ENCODE measurements around the gene ZNF75A. TPM values are rescaled to one million over a fixed set of nuclear protein-coding genes. Genes with fewer than 3 reads are reported as not detected.

The ZNF75A gene
- 16.7 and 18.3 TPM in 2 replicates for total RNA-seq

GRCh38 chr16:3305109-3306068, at the start of gene ZNF75A, which contains the start of gene TIGD7:
TSS of gene ZNF75A (plus strand) at chr16:3305497. CDS start at chr16:3308429, 2,932 bp downstream.
TSS of gene TIGD7 (minus strand) at chr16:3305430. CDS start at chr16:3300614, 4,816 bp downstream.

DNA sequence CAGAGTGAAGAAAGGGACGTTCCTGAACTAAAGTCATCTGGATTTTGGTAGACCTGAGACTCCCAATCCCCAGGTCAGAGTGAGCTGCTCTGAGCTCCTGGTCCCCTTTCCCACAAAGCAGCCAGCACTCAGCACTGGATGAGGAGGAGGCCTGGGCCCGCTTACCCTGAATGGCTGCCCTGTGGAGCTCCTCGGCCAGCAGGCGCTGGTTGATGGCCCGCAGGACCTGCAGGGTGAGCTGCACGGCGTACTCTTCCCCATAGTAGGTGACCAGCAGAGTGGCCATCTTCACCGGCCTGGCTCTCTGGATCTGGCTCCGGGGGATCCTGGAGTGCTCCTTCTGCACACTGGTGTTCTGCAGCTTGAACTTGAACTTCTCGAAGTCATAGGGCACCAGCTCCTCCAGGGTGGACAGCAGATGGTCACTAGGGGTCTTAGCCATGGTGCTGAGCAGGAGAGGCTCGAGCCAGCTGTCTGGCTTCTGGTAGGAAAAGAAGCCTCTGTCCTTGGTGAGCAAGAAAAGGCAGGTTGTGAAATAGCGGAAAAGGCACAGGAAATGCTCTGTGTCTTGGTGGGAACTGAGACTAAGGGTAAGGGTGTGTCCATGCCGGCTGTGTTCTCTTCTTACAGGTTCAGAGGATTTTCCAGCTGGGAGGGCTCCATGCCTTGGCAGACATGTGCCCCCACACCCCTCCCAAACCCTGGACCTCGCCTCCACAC, 49.0 kb upstream of the ZNF75A start, which contains the start of gene MEFV:
Gene MEFV, minus strand, starts transcription at position 488 of the 720 bp plus-strand sequence. Its CDS starts 46 bp downstream, at position 442.

GRCh38 chr16:3282730-3283542, 22.4 kb upstream of the ZNF75A start, which contains the start of gene ZNF263:
TSS of gene ZNF263 (plus strand) at chr16:3283491. CDS start at chr16:3283819, 328 bp downstream.

DNA sequence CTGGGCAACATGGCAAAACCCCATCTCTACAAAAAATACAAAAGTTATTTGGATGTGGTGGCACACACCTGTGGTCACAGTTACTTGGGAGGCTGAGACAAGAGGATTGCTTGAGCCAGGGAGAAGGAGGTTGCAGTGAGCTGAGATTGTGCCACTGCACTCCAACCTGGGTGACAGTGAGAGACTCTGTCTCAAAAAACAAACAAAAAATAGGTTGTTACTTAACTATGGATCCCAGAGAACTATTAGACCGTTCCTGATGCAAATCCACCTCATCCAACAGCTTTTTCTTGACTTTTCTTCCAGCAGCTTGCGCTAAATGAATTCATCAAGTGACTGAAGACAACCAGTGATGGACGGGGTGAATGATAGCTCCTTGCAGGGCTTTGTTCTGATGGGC, 50.3 kb downstream of the ZNF75A start, which contains the start of gene OR2C1:
Gene OR2C1, plus strand, starts transcription at position 301 of the 400 bp plus-strand sequence. Its CDS starts 52 bp downstream, at position 353.

Other genes starting within 250 kb of the ZNF75A start
- 2.7 and 5.2 TPM in 2 replicates for gene IL32, start 239.9 kb upstream of the ZNF75A start, total RNA-seq
- not detected in 2 replicates for gene ZSCAN10, start 206.2 kb upstream of the ZNF75A start, total RNA-seq
- 12.1 and 14.3 TPM in 2 replicates for gene ZNF205, start 192.9 kb upstream of the ZNF75A start, total RNA-seq
- 3.2 and 5.0 TPM in 2 replicates for gene ZNF213, start 170.5 kb upstream of the ZNF75A start, total RNA-seq
- gene OR1F1, start 117.3 kb upstream of the ZNF75A start, total RNA-seq: not detected in 2 replicates
- gene ZNF200, start 70.3 kb upstream of the ZNF75A start, total RNA-seq: 6.0 and 6.3 TPM in 2 replicates
- under 0.01 and 0.09 TPM in 2 replicates for gene MEFV, start 48.9 kb upstream of the ZNF75A start, total RNA-seq
- gene ZNF263, start 22.0 kb upstream of the ZNF75A start, total RNA-seq: 30.0 and 30.6 TPM in 2 replicates
- 4.4 and 8.5 TPM in 2 replicates for gene TIGD7, start 67 bp upstream of the ZNF75A start, total RNA-seq
- 0.16 and 0.43 TPM in 2 replicates for gene OR2C1, start 50.4 kb downstream of the ZNF75A start, total RNA-seq
- gene ZSCAN32, start 95.5 kb downstream of the ZNF75A start, total RNA-seq: 6.2 and 9.1 TPM in 2 replicates
- 4.8 and 6.3 TPM in 2 replicates for gene ZNF174, start 95.7 kb downstream of the ZNF75A start, total RNA-seq
- 1.1 and 1.3 TPM in 2 replicates for gene ZNF597, start 138.0 kb downstream of the ZNF75A start, total RNA-seq
- gene NAA60, start 138.2 kb downstream of the ZNF75A start, total RNA-seq: 8.4 and 14.6 TPM in 2 replicates
- gene C16orf90, start 190.0 kb downstream of the ZNF75A start, total RNA-seq: not detected in 2 replicates
- gene CLUAP1, start 195.5 kb downstream of the ZNF75A start, total RNA-seq: 21.8 and 45.3 TPM in 2 replicates

Data from bronchial smooth muscle cell (primary cell).